GM12878 (cell line): ENCODE results near the gene SCMH1. TPM values are rescaled to one million over a fixed set of nuclear protein-coding genes. Genes with fewer than 3 reads are reported as not detected.

Source experiments
- ATAC-seq: fragments of 200-7000 bp; cut with Tn5 transposase; 3 replicates; pipeline ENCODE4 v1.9.1; 2020; ENCODE audit warnings: mild to moderate bottlenecking, moderate library complexity
- BruUV-seq: library from RNA; stranded (reverse); fragments of 400-500 nt; replicated peaks from 2 replicates; lab custom pipeline; 2021; lab: Mats Ljungman, UMichigan
- CTCF ChIA-PET: fragments of 300-600 bp; sonication (Branson Sonifier 250); formaldehyde crosslinking; extraction: SDS; loops from one replicate; lab custom pipeline; 2021; ENCODE audit warnings: inconsistent platforms; lab: Yijun Ruan, JAX
- POLR2A ChIA-PET: fragments of 350-600 bp; formaldehyde crosslinking; extraction: SDS; loops from one replicate; lab custom pipeline; 2021; ENCODE audit warnings: inconsistent platforms; lab: Charles Lee
- RAD21 ChIA-PET: fragments of 300-600 bp; sonication (Branson Sonifier 250); formaldehyde crosslinking; loops from one replicate; lab custom pipeline; 2023; ENCODE audit warnings: antibody characterized with exemption; ENCODE audit not compliant: unreplicated experiment; lab: Charles Lee
- SMC1A ChIA-PET: fragments of 300-600 bp; sonication (Branson Sonifier 250); formaldehyde crosslinking; loops from one replicate; lab custom pipeline; 2023; ENCODE audit not compliant: unreplicated experiment, uncharacterized antibody; lab: Charles Lee
- DNase-seq: peaks from one replicate; pipeline ENCODE4 v3.0.0-alpha.2; 2011; ENCODE audit warnings: low read depth, low spot score
- FAIRE-seq: peaks from 3 replicates; lab custom pipeline; 2011; peaks lifted over from hg19 to GRCh38; lab: Jason Lieb, UNC
- H2AFZ ChIP-seq: 2 replicates; pipeline ENCODE4 v1.6.0; 2011; ENCODE audit warnings: low read depth, low read length, control low read depth; ENCODE audit not compliant: control insufficient read depth
- H3K27ac ChIP-seq: 2 replicates; pipeline ENCODE4 v1.5.1; 2011; ENCODE audit warnings: control low read depth; ENCODE audit not compliant: control insufficient read depth, insufficient read depth
- H3K27me3 ChIP-seq, 2 experiments: replicated peaks in 1 of 2; 2 replicates each; pipeline versions ENCODE4 v1.6.0 to v1.6.1; 2011; ENCODE audit warnings: low read length in 1 of 2; ENCODE audit not compliant: control insufficient read depth in 2 of 2, insufficient read depth in 2 of 2
- H3K36me3 ChIP-seq, 2 experiments: 2 replicates each; pipeline ENCODE4 v1.5.1; 2011; ENCODE audit warnings: low read length in 1 of 2; ENCODE audit not compliant: control insufficient read depth in 2 of 2, insufficient read depth in 2 of 2
- H3K4me1 ChIP-seq: 2 replicates; pipeline ENCODE4 v1.6.1; 2011; ENCODE audit warnings: mild to moderate bottlenecking, low read length, moderate library complexity, mixed read lengths; ENCODE audit not compliant: control insufficient read depth, insufficient read depth
- H3K4me2 ChIP-seq: 2 replicates; pipeline ENCODE4 v1.6.0; 2011; ENCODE audit warnings: control low read depth; ENCODE audit not compliant: control insufficient read depth, insufficient read depth
- H3K4me3 ChIP-seq: fragments of 200-600 bp; sonication (generic); 2 replicates; pipeline ENCODE4 v1.5.1; 2016
- H3K79me2 ChIP-seq: 2 replicates; pipeline ENCODE4 v1.6.0; 2011; ENCODE audit warnings: low read length; ENCODE audit not compliant: control insufficient read depth, insufficient read depth
- H3K9ac ChIP-seq: 2 replicates; pipeline ENCODE4 v1.8.0; 2011; ENCODE audit warnings: low read length, control low read depth, mixed read lengths; ENCODE audit not compliant: control insufficient read depth, insufficient read depth
- H3K9me3 ChIP-seq: replicated peaks from 3 replicates; pipeline ENCODE4 v1.5.1; 2011; ENCODE audit warnings: mild to moderate bottlenecking, low read length; ENCODE audit not compliant: control insufficient read depth, insufficient read depth
- H4K20me1 ChIP-seq: 2 replicates; pipeline ENCODE4 v1.6.0; 2011; ENCODE audit not compliant: control insufficient read depth, insufficient read depth
- FOS ChIP-seq: IDR thresholded peaks from 3 replicates; pipeline ENCODE4 v1.6.1; 2011; ENCODE audit warnings: borderline replicate concordance; ENCODE audit not compliant: insufficient read length; ENCODE audit errors: extremely low read depth
- FOXK2 ChIP-seq: fragments of 450-650 bp; IDR thresholded peaks from 2 replicates; pipeline ENCODE4 v1.6.1; 2017; ENCODE audit warnings: mild to moderate bottlenecking, moderate library complexity
- HCFC1 ChIP-seq: fragments of 150-350 bp; IDR thresholded peaks from 2 replicates; pipeline ENCODE4 v1.6.1; 2014; ENCODE audit warnings: low read length
- HDAC6 ChIP-seq: fragments of 200-600 bp; sonication (generic); IDR thresholded peaks from one replicate; pipeline ENCODE4 v1.8.0; 2017; ENCODE audit warnings: antibody characterized with exemption; ENCODE audit not compliant: unreplicated experiment
- KDM1A ChIP-seq: fragments of 200-600 bp; sonication (generic); IDR thresholded peaks from 2 replicates; pipeline ENCODE4 v1.6.1; 2016; ENCODE audit warnings: borderline replicate concordance
- RELA ChIP-seq: fragments of 450-650 bp; IDR thresholded peaks from 2 replicates; pipeline ENCODE4 v1.8.0; 2014; ENCODE audit warnings: borderline replicate concordance; ENCODE audit not compliant: partially characterized antibody
- SMAD5 ChIP-seq: IDR thresholded peaks from 2 replicates; pipeline ENCODE4 v1.6.1; 2016; ENCODE audit warnings: antibody characterized with exemption, low read depth
- STAT3 ChIP-seq: IDR thresholded peaks from 2 replicates; pipeline ENCODE4 v1.6.1; 2011; ENCODE audit warnings: low read depth, low read length, improper control_type of control experiment
- ZNF207 ChIP-seq: fragments of 450-650 bp; IDR thresholded peaks from 2 replicates; pipeline ENCODE4 v1.6.1; 2014; ENCODE audit warnings: antibody characterized with exemption, mild to moderate bottlenecking, borderline replicate concordance
- WGBS: methylation state at CpG from one replicate; pipeline ENCODE4 v1.1.6; 2016; ENCODE audit warnings: low lambda C conversion rate; ENCODE audit not compliant: insufficient replicate concordance, insufficient coverage; ENCODE audit errors: missing lambda C conversion rate; 5-methylcytosine and 5-hydroxymethylcytosine counted together
- in situ Hi-C: fragments of 300-500 bp; cut with MboI; formaldehyde crosslinking; loops from 9 replicates; pipeline ENCODE4 v1.14.3; 2018; ENCODE audit warnings: mixed read lengths
- intact Hi-C: fragments of 100-400 bp; cut with micrococcal nuclease; formaldehyde crosslinking; loops from one replicate; pipeline ENCODE4 v1.14.2; 2022; ENCODE audit not compliant: unreplicated experiment
- polyA plus RNA-seq, 11 experiments: library from polyadenylated mRNA; depleted of rRNA in 4 of 11; unstranded in 6 of 11; stranded (reverse) in 5 of 11; fragments of >200 nt; fragmentation: Nextera tagmentation in 4 of 11; fragmentation: Illumina TruSeq in 1 of 11; extraction: Ambion mirVana in 4 of 11; extraction: Trizol in 1 of 11; gene quantifications; 1 replicate in 1 of 11; 2 replicates in 10 of 11; pipeline versions ENCODE4 v1.2.1 to v1.2.3, GENCODE V29; 2011 to 2016; ENCODE audit warnings: inconsistent platforms in 2 of 11, missing spikeins in 2 of 11, low read depth in 1 of 11
- total RNA-seq, 4 experiments: library from RNA; depleted of rRNA in 3 of 4; stranded (reverse); fragments of >200 nt in 3 of 4; fragmentation: Illumina TruSeq in 1 of 4; extraction: Trizol in 1 of 4; gene quantifications; 2 replicates each; pipeline versions ENCODE4 v1.2.1 to v1.2.3, GENCODE V29; 2013 to 2021
- TF ChIP-seq, protein P1 (sequence below): fragments of 450-650 bp; IDR thresholded peaks from 2 replicates; pipeline ENCODE4 v1.6.1; 2016; ENCODE audit warnings: mild to moderate bottlenecking
- TF ChIP-seq, protein P2 (sequence below): IDR thresholded peaks from 2 replicates; pipeline ENCODE4 v1.6.1; 2011; ENCODE audit warnings: low read depth, mild to moderate bottlenecking, low read length, moderate library complexity, borderline replicate concordance; ENCODE audit errors: extremely low read depth
- TF ChIP-seq, protein P3 (sequence below): IDR thresholded peaks from 2 replicates; pipeline ENCODE4 v1.6.1; 2011; ENCODE audit warnings: low read depth, low read length, improper control_type of control experiment, borderline replicate concordance

SCMH1 gene
- total and polyA plus RNA-seq, 10 of the 15 experiments (the other 5 are each of a cell fraction or from before 2014, with no cell fraction given): 7.5 to 44.1 (median 27.8) TPM

DNA sequence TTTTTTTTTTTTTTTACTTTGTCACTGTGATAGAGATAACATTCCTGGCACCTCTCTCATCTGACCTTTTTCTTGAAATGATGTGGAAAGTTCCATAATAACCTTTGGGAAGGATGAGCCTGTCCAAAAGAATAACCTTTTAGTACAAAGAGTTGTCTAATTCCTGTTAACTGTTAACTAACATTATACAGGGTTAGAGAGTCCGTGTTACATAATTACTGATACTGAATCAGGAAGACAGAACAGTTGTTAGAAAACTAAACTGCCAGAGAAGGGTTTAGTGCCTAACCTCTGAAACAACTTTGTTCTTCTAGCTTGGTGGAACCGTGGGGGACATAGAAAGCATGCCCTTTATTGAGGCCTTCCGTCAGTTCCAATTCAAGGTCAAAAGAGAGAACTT is 253.8 kb downstream of the SCMH1 start:
- TF ChIP-seq FOS (no peak), HCFC1 (no peak), ZNF207 (no peak), FOXK2 (no peak), SMAD5 (no peak), STAT3 (no peak), RELA (no peak), KDM1A (no peak), HDAC6 (no peak)
- TF ChIP-seq, protein P1, sequence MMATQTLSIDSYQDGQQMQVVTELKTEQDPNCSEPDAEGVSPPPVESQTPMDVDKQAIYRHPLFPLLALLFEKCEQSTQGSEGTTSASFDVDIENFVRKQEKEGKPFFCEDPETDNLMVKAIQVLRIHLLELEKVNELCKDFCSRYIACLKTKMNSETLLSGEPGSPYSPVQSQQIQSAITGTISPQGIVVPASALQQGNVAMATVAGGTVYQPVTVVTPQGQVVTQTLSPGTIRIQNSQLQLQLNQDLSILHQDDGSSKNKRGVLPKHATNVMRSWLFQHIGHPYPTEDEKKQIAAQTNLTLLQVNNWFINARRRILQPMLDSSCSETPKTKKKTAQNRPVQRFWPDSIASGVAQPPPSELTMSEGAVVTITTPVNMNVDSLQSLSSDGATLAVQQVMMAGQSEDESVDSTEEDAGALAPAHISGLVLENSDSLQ: no peak
- TF ChIP-seq, protein P2, sequence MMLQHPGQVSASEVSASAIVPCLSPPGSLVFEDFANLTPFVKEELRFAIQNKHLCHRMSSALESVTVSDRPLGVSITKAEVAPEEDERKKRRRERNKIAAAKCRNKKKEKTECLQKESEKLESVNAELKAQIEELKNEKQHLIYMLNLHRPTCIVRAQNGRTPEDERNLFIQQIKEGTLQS: no peak
- TF ChIP-seq, protein P3, sequence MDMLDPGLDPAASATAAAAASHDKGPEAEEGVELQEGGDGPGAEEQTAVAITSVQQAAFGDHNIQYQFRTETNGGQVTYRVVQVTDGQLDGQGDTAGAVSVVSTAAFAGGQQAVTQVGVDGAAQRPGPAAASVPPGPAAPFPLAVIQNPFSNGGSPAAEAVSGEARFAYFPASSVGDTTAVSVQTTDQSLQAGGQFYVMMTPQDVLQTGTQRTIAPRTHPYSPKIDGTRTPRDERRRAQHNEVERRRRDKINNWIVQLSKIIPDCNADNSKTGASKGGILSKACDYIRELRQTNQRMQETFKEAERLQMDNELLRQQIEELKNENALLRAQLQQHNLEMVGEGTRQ: no peak
- H3K4me1 ChIP-seq: no peaks in the 10 kb centered on the region
- no TSS peak for BruUV-seq
- ChIA-PET RAD21 (no interaction called here), SMC1A (no interaction called here), CTCF (no interaction called here), POLR2A (no interaction called here)
- peaks cover 20 to 29% of the 10 kb centered on the region in 2 experiments for H3K36me3 ChIP-seq
- H2AFZ ChIP-seq: no peak overlapping the region
- ATAC-seq (no peak), FAIRE-seq (no peak), DNase-seq (no peak)
- H3K4me2 ChIP-seq: no peak overlapping the region
- no peak overlapping the region for H3K27ac ChIP-seq
- H3K79me2 ChIP-seq: peaks cover 9% of the 10 kb centered on the region
- H4K20me1 ChIP-seq: no peaks in the 10 kb centered on the region; the same call in 1 of the 2 replicates
- no peak overlapping the region for H3K4me3 ChIP-seq
- no peaks in the 10 kb centered on the region for H3K27me3 ChIP-seq
- H3K9me3 ChIP-seq: no peaks in the 10 kb centered on the region
- WGBS: 80% methylated on average over 3 of the region's 3 CpGs
- in situ Hi-C loops (no loop called here), intact Hi-C loops (no loop called here)
- H3K9ac ChIP-seq: no peak overlapping the region
